ENCODE data around the gene PDE4B.

PDE4B gene

GRCh38 chr1:66262208-66262963 is 469.7 kb downstream of the PDE4B start:
- DNase-seq (ENCODE audit: low read depth), result peak; percentile 96

GRCh38 chr1:66265268-66265667 is 472.6 kb downstream of the PDE4B start:
- DNase-seq (ENCODE audit: low read depth), result no peak

- DNase-seq (ENCODE audit: low read depth), result peak; percentile 52
Observed at GRCh38 chr1:66265796-66266195, 473.1 kb downstream of the PDE4B start.

- peak; percentile 52 for DNase-seq (ENCODE audit: low read depth)
Observed at GRCh38 chr1:66266350-66266749, 473.7 kb downstream of the PDE4B start.

GRCh38 chr1:66266756-66267155 is 474.1 kb downstream of the PDE4B start:
- peak; percentile 62 for DNase-seq (ENCODE audit: low read depth)

- DNase-seq (ENCODE audit: low read depth), result no peak
Observed at GRCh38 chr1:66267201-66267940, 474.7 kb downstream of the PDE4B start.

- DNase-seq (ENCODE audit: low read depth), result no peak
Observed at GRCh38 chr1:66269222-66269621, 476.5 kb downstream of the PDE4B start.

- DNase-seq (ENCODE audit: low read depth), result no peak
Observed at GRCh38 chr1:66270119-66270812, 477.6 kb downstream of the PDE4B start.

GRCh38 chr1:66271216-66271903 is 478.7 kb downstream of the PDE4B start:
- DNase-seq (ENCODE audit: low read depth), result peak; percentile 98

GRCh38 chr1:66271904-66272254 is 479.2 kb downstream of the PDE4B start:
- DNase-seq (ENCODE audit: low read depth), result peak; percentile 71

- DNase-seq (ENCODE audit: low read depth), result no peak
Observed at GRCh38 chr1:66273656-66274055, 481.0 kb downstream of the PDE4B start.

- peak; percentile 84 for DNase-seq (ENCODE audit: low read depth)
Observed at GRCh38 chr1:66274634-66275033, 481.9 kb downstream of the PDE4B start.

- DNase-seq (ENCODE audit: low read depth), result no peak
Observed at GRCh38 chr1:66275083-66275482, 482.4 kb downstream of the PDE4B start.

GRCh38 chr1:66275601-66276023 is 482.9 kb downstream of the PDE4B start:
- DNase-seq (ENCODE audit: low read depth), result no peak

GRCh38 chr1:66276218-66276617 is 483.5 kb downstream of the PDE4B start:
- no peak for DNase-seq (ENCODE audit: low read depth)

- DNase-seq (ENCODE audit: low read depth), result no peak
Observed at GRCh38 chr1:66278260-66279021, 485.7 kb downstream of the PDE4B start.

- DNase-seq (ENCODE audit: low read depth), result no peak
Observed at GRCh38 chr1:66281808-66282207, 489.1 kb downstream of the PDE4B start.

- peak; percentile 76 for DNase-seq (ENCODE audit: low read depth)
Observed at GRCh38 chr1:66282343-66282852, 489.7 kb downstream of the PDE4B start.

- no peak for DNase-seq (ENCODE audit: low read depth)
Observed at GRCh38 chr1:66282891-66283621, 490.4 kb downstream of the PDE4B start.

- DNase-seq (ENCODE audit: low read depth), result peak; percentile 75
Observed at GRCh38 chr1:66283622-66284041, 490.9 kb downstream of the PDE4B start.

- DNase-seq (ENCODE audit: low read depth), result no peak
Observed at GRCh38 chr1:66284746-66285145, 492.1 kb downstream of the PDE4B start.

Data from ELR (cell line).